CD14-positive monocyte (primary cell): ENCODE results near the gene CCDC180. TPM values are rescaled to one million over a fixed set of nuclear protein-coding genes. Genes with fewer than 3 reads are reported as not detected.

Experiments used
- DNase-seq, 3 donors: peaks; one replicate each; pipeline ENCODE4 v3.0.0-alpha.2; 2011 to 2022
- H2AFZ ChIP-seq: 2 replicates; pipeline ENCODE4 v1.6.0; 2012; ENCODE audit warnings: mild to moderate bottlenecking, low read depth, low read length, inconsistent platforms; ENCODE audit not compliant: insufficient read depth, poor library complexity, severe bottlenecking
- H3K27ac ChIP-seq, 2 donors: 1 replicate in 1 of 2; 2 replicates in 1 of 2; pipeline ENCODE4 v1.5.1; 2012 to 2013; ENCODE audit warnings: low read length in 2 of 2, control low read depth in 1 of 2, inconsistent platforms in 1 of 2, low read depth in 1 of 2, mild to moderate bottlenecking in 1 of 2
- H3K27me3 ChIP-seq, 2 donors: one replicate each; pipeline versions ENCODE4 v1.6.0 to v1.6.1; 2011 to 2013; ENCODE audit warnings: low read length in 2 of 2; ENCODE audit not compliant: control insufficient read depth in 2 of 2, insufficient read depth in 2 of 2
- H3K36me3 ChIP-seq, 2 donors: replicated peaks in 1 of 2; 1 replicate in 1 of 2; 2 replicates in 1 of 2; pipeline versions ENCODE4 v1.5.1 to v1.6.1; 2012 to 2013; ENCODE audit warnings: low read length in 2 of 2, control low read depth in 1 of 2, inconsistent platforms in 1 of 2, mild to moderate bottlenecking in 1 of 2; ENCODE audit not compliant: insufficient read depth in 2 of 2, control insufficient read depth in 1 of 2
- H3K4me1 ChIP-seq, 2 donors: 1 replicate in 1 of 2; 2 replicates in 1 of 2; pipeline versions ENCODE4 v1.5.1 to v1.6.1; 2012 to 2013; ENCODE audit warnings: low read length in 2 of 2, control low read depth in 1 of 2, inconsistent platforms in 1 of 2, mild to moderate bottlenecking in 1 of 2, moderate library complexity in 1 of 2; ENCODE audit not compliant: insufficient read depth in 2 of 2, control insufficient read depth in 1 of 2
- H3K4me2 ChIP-seq: replicated peaks from 2 replicates; pipeline ENCODE3; 2012; ENCODE audit warnings: low read length, moderate library complexity, mild to moderate bottlenecking; ENCODE audit not compliant: poor library complexity, severe bottlenecking; ENCODE audit errors: extremely low read depth
- H3K4me3 ChIP-seq, 3 experiments: fragments of 200-600 bp in 1 of 3; sonication (generic) in 1 of 3; replicated peaks in 1 of 3; 1 replicate in 2 of 3; 2 replicates in 1 of 3; pipeline ENCODE4 v1.5.1; 2011 to 2013; ENCODE audit warnings: low read length in 3 of 3, mild to moderate bottlenecking in 3 of 3, control low read depth in 2 of 3, low read depth in 2 of 3, inconsistent platforms in 1 of 3, moderate library complexity in 1 of 3
- H3K79me2 ChIP-seq: 2 replicates; pipeline ENCODE4 v1.6.0; 2012; ENCODE audit warnings: mild to moderate bottlenecking, control low read depth, inconsistent platforms, low read length, moderate library complexity; ENCODE audit not compliant: insufficient read depth
- H3K9ac ChIP-seq: 2 replicates; pipeline ENCODE4 v1.6.0; 2017; ENCODE audit warnings: low read length, mild to moderate bottlenecking; ENCODE audit not compliant: insufficient read depth, poor library complexity, severe bottlenecking
- H3K9me3 ChIP-seq, 2 donors: replicated peaks in 1 of 2; 1 replicate in 1 of 2; 2 replicates in 1 of 2; pipeline versions ENCODE4 v1.5.1 to v1.6.1; 2012 to 2013; ENCODE audit warnings: low read length in 2 of 2, control low read depth in 1 of 2; ENCODE audit not compliant: control insufficient read depth in 1 of 2, insufficient read depth in 1 of 2
- H4K20me1 ChIP-seq: 2 replicates; pipeline ENCODE4 v1.6.0; 2012; ENCODE audit warnings: mild to moderate bottlenecking, low read length, control low read depth, moderate library complexity; ENCODE audit not compliant: insufficient read depth
- H3K27ac Mint-ChIP-seq, 7 donors: one replicate each; pipeline ENCODE4 v1.8.0; 2020; ENCODE audit warnings: mild to moderate bottlenecking in 7 of 7, mixed read lengths in 7 of 7, moderate library complexity in 6 of 7, inconsistent platforms in 2 of 7
- H3K27me3 Mint-ChIP-seq, 3 donors: one replicate each; pipeline ENCODE4 v1.8.0; 2021 to 2022; ENCODE audit warnings: low read depth in 3 of 3, mild to moderate bottlenecking in 3 of 3, mixed read lengths in 3 of 3, moderate library complexity in 3 of 3, inconsistent platforms in 1 of 3
- H3K36me3 Mint-ChIP-seq, 2 donors: one replicate each; pipeline ENCODE4 v1.8.0; 2020; ENCODE audit warnings: mixed read lengths in 2 of 2, inconsistent platforms in 1 of 2, mild to moderate bottlenecking in 1 of 2
- H3K4me1 Mint-ChIP-seq: one replicate; pipeline ENCODE4 v1.8.0; 2020; ENCODE audit warnings: mild to moderate bottlenecking, mixed read lengths
- H3K4me3 Mint-ChIP-seq, 2 donors: one replicate each; pipeline ENCODE4 v1.8.0; 2020; ENCODE audit warnings: mild to moderate bottlenecking in 2 of 2, mixed read lengths in 2 of 2, moderate library complexity in 1 of 2
- H3K9me3 Mint-ChIP-seq, 7 donors: one replicate each; pipeline ENCODE4 v1.8.0; 2020 to 2022; ENCODE audit warnings: mixed read lengths in 7 of 7, mild to moderate bottlenecking in 6 of 7, moderate library complexity in 6 of 7, inconsistent platforms in 2 of 7
- WGBS: methylation state at CpG from one replicate; pipeline ENCODE4 v1.1.5; 2013; ENCODE audit warnings: missing lambda C conversion rate; ENCODE audit not compliant: insufficient coverage; 5-methylcytosine and 5-hydroxymethylcytosine counted together
- intact Hi-C, 2 donors: fragments of 100-400 bp; cut with micrococcal nuclease; formaldehyde crosslinking; loops; one replicate each; pipeline versions ENCODE4 v1.15.0 to v1.15.1; 2023
- polyA plus RNA-seq, 3 donors: library from polyadenylated mRNA; depleted of rRNA in 1 of 3; unstranded in 2 of 3; stranded (reverse) in 1 of 3; fragments of 300-500 nt in 2 of 3; fragments of >200 nt in 1 of 3; fragmentation: Illumina TruSeq in 2 of 3; gene quantifications; 1 replicate in 2 of 3; 2 replicates in 1 of 3; pipeline ENCODE4 v1.2.3, GENCODE V29; 2012 to 2021
- TF ChIP-seq, protein P1 (sequence below): fragments of 200-600 bp; IDR thresholded peaks from one replicate; pipeline ENCODE4 v1.8.0; 2022; ENCODE audit warnings: antibody characterized with exemption, mild to moderate bottlenecking

CCDC180 gene
- polyA plus RNA-seq, 3 donors: 0.24 to 1.3 TPM; not detected in 1

DNA sequence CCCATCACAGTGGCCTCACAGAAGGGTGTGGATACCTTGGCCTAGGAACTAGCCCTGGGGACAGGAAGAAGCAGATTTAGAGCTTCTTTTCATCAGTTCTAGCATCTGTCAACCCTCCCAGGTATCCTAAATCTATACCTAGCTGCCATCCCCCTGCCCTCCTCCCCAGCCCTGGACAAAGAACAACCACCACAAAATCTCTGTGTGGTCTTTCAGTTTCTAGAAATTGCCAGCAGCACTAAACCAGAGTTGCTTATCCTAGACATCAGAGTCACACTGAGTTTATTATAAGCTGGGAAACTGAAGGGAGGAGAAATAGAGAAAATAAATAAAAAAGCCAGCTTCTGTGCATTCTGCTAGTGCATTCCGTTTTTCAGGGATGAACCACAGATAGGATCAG lies 14.6 kb downstream of the CCDC180 start:
- H3K9me3 Mint-ChIP-seq: peaks cover 0 to 1% (median 0%) of the 10 kb centered on the region in 7 donors
- TF ChIP-seq, protein P1, sequence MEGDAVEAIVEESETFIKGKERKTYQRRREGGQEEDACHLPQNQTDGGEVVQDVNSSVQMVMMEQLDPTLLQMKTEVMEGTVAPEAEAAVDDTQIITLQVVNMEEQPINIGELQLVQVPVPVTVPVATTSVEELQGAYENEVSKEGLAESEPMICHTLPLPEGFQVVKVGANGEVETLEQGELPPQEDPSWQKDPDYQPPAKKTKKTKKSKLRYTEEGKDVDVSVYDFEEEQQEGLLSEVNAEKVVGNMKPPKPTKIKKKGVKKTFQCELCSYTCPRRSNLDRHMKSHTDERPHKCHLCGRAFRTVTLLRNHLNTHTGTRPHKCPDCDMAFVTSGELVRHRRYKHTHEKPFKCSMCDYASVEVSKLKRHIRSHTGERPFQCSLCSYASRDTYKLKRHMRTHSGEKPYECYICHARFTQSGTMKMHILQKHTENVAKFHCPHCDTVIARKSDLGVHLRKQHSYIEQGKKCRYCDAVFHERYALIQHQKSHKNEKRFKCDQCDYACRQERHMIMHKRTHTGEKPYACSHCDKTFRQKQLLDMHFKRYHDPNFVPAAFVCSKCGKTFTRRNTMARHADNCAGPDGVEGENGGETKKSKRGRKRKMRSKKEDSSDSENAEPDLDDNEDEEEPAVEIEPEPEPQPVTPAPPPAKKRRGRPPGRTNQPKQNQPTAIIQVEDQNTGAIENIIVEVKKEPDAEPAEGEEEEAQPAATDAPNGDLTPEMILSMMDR: no peak
- H3K4me3 ChIP-seq: no peak overlapping the region
- H2AFZ ChIP-seq: no peak overlapping the region
- 100% methylated on average over 1 of the region's 1 CpG for WGBS
- H3K36me3 ChIP-seq: peaks cover 0 to 4% of the 10 kb centered on the region in 2 donors
- no peak overlapping the region for H3K27ac Mint-ChIP-seq
- no peaks in the 10 kb centered on the region for H4K20me1 ChIP-seq
- intact Hi-C loops: no loop called here
- no peak overlapping the region for H3K4me3 Mint-ChIP-seq
- H3K4me1 Mint-ChIP-seq: peaks cover 3% of the 10 kb centered on the region
- no peaks in the 10 kb centered on the region for H3K27me3 ChIP-seq
- no peak for DNase-seq
- no peak overlapping the region for H3K9ac ChIP-seq
- H3K36me3 Mint-ChIP-seq: peaks cover 4 to 15% of the 10 kb centered on the region in 2 donors
- H3K9me3 ChIP-seq: no peaks in the 10 kb centered on the region
- H3K4me1 ChIP-seq: no peaks in the 10 kb centered on the region
- peaks cover 0 to 4% (median 1%) of the 10 kb centered on the region in 3 donors for H3K27me3 Mint-ChIP-seq
- no peak overlapping the region for H3K27ac ChIP-seq
- H3K79me2 ChIP-seq: no peaks in the 10 kb centered on the region
- no peak overlapping the region for H3K4me2 ChIP-seq

DNA sequence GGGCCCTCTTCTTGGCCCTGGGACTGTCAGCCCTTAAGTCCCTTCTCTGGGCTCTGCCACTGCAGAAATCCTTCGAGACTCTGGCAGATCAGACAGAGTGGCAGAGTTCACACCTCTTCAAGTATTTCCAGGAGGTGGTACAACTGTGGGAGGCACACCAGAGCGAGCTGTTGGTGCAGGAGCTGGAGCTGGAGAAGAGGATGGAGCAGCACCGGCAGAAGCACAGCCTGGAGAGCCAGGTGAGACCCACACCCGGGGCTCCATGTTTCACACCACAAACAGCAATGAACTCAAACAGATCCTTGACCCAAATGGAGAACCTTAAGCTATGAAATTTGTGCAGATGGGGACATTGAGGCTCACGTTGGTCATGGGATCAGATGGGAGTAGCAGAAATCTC lies 17.5 kb downstream of the CCDC180 start:
- DNase-seq: no peak
- Histone ChIP-seq H3K79me2 (no peaks in the 10 kb centered on the region), H2AFZ (no peak overlapping the region), H3K4me3 (no peak overlapping the region), H4K20me1 (no peaks in the 10 kb centered on the region), H3K36me3 (peaks cover 0 to 3% of the 10 kb centered on the region in 2 donors), H3K27ac (no peak overlapping the region), H3K4me1 (no peaks in the 10 kb centered on the region), H3K9ac (no peak overlapping the region), H3K27me3 (no peaks in the 10 kb centered on the region), H3K9me3 (no peaks in the 10 kb centered on the region), H3K4me2 (no peak overlapping the region)
- peaks cover 4 to 17% of the 10 kb centered on the region in 2 donors for H3K36me3 Mint-ChIP-seq
- intact Hi-C loops: no loop called here
- peaks cover 0 to 4% (median 1%) of the 10 kb centered on the region in 3 donors for H3K27me3 Mint-ChIP-seq
- no peaks in the 10 kb centered on the region for H3K4me1 Mint-ChIP-seq
- no peak overlapping the region for H3K4me3 Mint-ChIP-seq
- no peak overlapping the region for H3K27ac Mint-ChIP-seq
- peaks cover 0 to 4% (median 0%) of the 10 kb centered on the region in 7 donors for H3K9me3 Mint-ChIP-seq
- TF ChIP-seq, protein P1: no peak
- 100% methylated on average over 2 of the region's 5 CpGs for WGBS
